Testis (tissue), 3 donors: ENCODE measurements around the gene FUT6. TPM values are rescaled to one million over a fixed set of nuclear protein-coding genes. Genes with fewer than 3 reads are reported as not detected.

Experiments
- DNase-seq: peaks from one replicate; pipeline ENCODE4 v3.0.0-alpha.2; 2019
- H3K27ac ChIP-seq, 2 donors: fragments of 200-600 bp; sonication (generic); one replicate each; pipeline ENCODE4 v1.5.1; 2019
- H3K27me3 ChIP-seq: fragments of 200-600 bp; sonication (generic); one replicate; pipeline ENCODE4 v1.5.1; 2019
- H3K36me3 ChIP-seq: fragments of 200-600 bp; sonication (generic); one replicate; pipeline ENCODE4 v1.5.1; 2017; ENCODE audit warnings: low read depth; ENCODE audit errors: missing control alignments
- H3K4me1 ChIP-seq: fragments of 200-600 bp; sonication (generic); one replicate; pipeline ENCODE4 v1.5.1; 2019
- H3K4me3 ChIP-seq, 2 donors: fragments of 200-600 bp; sonication (generic); one replicate each; pipeline ENCODE4 v1.5.1; 2017 to 2019
- H3K9me3 ChIP-seq: fragments of 200-600 bp; sonication (generic); one replicate; pipeline ENCODE4 v1.5.1; 2017
- CTCF ChIP-seq, 3 experiments: fragments of 450-650 bp in 2 of 3; fragments of 200-600 bp in 1 of 3; sonication (generic) in 1 of 3; IDR thresholded peaks; one replicate each; pipeline ENCODE4 v1.5.1; 2016 to 2019; ENCODE audit warnings: antibody characterized with exemption in 3 of 3, mild to moderate bottlenecking in 2 of 3, moderate library complexity in 1 of 3
- POLR2A ChIP-seq: fragments of 450-650 bp; IDR thresholded peaks from one replicate; pipeline ENCODE4 v1.6.1; 2017; ENCODE audit warnings: antibody characterized with exemption, mild to moderate bottlenecking, moderate library complexity
- WGBS, 2 donors: methylation state at CpG; one replicate each; pipeline ENCODE4 v1.1.5; 2018; 5-methylcytosine and 5-hydroxymethylcytosine counted together
- intact Hi-C: fragments of 100-400 bp; cut with DNase I; formaldehyde crosslinking; loops from one replicate; pipeline ENCODE4 v1.15.1; 2023; ENCODE audit warnings: low total_unique reads
- polyA plus RNA-seq: library from polyadenylated mRNA; stranded (reverse); fragments of 350-450 nt; fragmentation: Illumina TruSeq; extraction: RNeasy Lipid Tissue Mini Kit (QIAGEN cat#74804); gene quantifications from one replicate; pipeline ENCODE4 v1.2.3, GENCODE V29; 2014; ENCODE audit warnings: low read depth, low replicate concordance; ENCODE audit not compliant: insufficient read depth
- total RNA-seq, 2 donors: library from RNA; depleted of rRNA; stranded (reverse); fragments of >200 nt; gene quantifications; one replicate each; pipeline ENCODE4 v1.2.3, GENCODE V29; 2016

The FUT6 gene
- total and polyA plus RNA-seq, 3 donors from 2014 or later, result 0.19 to 0.84 (median 0.39) TPM

GRCh38 chr19:5873617-5874199 lies 34.2 kb upstream of the FUT6 start:
- Histone ChIP-seq H3K27me3 (no peaks in the 10 kb centered on the region), H3K27ac (no peak overlapping the region), H3K9me3 (no peaks in the 10 kb centered on the region), H3K4me1 (no peaks in the 10 kb centered on the region), H3K4me3 (no peak overlapping the region), H3K36me3 (no peaks in the 10 kb centered on the region)
- intact Hi-C loops, result no loop called here
- no peak for TF ChIP-seq POLR2A
- TF ChIP-seq CTCF (IDR thresholded peaks at IDR 0.05), result no peak
- 90% methylated on average over 12 of the region's 12 CpGs for WGBS, 2 donors
- DNase-seq, result no peak

GRCh38 chr19:5870986-5871394 lies 31.5 kb upstream of the FUT6 start:
- no peak for TF ChIP-seq CTCF (IDR thresholded peaks at IDR 0.05)
- no peak for TF ChIP-seq POLR2A
- 86 to 87% methylated on average over 11 to 12 of the region's 12 CpGs for WGBS, 2 donors
- Histone ChIP-seq H3K4me1 (no peaks in the 10 kb centered on the region), H3K9me3 (no peaks in the 10 kb centered on the region), H3K27ac (no peak overlapping the region), H3K4me3 (no peak overlapping the region), H3K27me3 (no peaks in the 10 kb centered on the region), H3K36me3 (no peaks in the 10 kb centered on the region)
- intact Hi-C loops, result no loop called here
- DNase-seq, result no peak

- 80 to 86% methylated on average over 19 to 31 of the region's 31 CpGs for WGBS, 2 donors
- intact Hi-C loops, result no loop called here
- H3K4me3 ChIP-seq, result no peak overlapping the region
Observed at GRCh38 chr19:5867201-5868136, 28.0 kb upstream of the FUT6 start.

GRCh38 chr19:5865772-5866171 lies 26.3 kb upstream of the FUT6 start:
- WGBS, 2 donors, result 72% methylated on average over 11 of the region's 11 CpGs; no CpG with 5 or more reads in 1 of the 2 donors
- intact Hi-C loops, result no loop called here

More at GRCh38 chr19:5867201-5868136, 28.0 kb upstream of the FUT6 start:
- H3K9me3 ChIP-seq, result no peaks in the 10 kb centered on the region
- H3K36me3 ChIP-seq, result no peaks in the 10 kb centered on the region
- no peak for DNase-seq
- TF ChIP-seq POLR2A, result no peak
- no peak for TF ChIP-seq CTCF (IDR thresholded peaks at IDR 0.05)
- no peaks in the 10 kb centered on the region for H3K27me3 ChIP-seq
- H3K27ac ChIP-seq, result no peak overlapping the region
- H3K4me1 ChIP-seq, result no peaks in the 10 kb centered on the region

More at GRCh38 chr19:5865772-5866171, 26.3 kb upstream of the FUT6 start:
- TF ChIP-seq CTCF (IDR thresholded peaks at IDR 0.05) (no peak), POLR2A (no peak)
- no peak for DNase-seq
- Histone ChIP-seq H3K4me3 (no peak overlapping the region), H3K27me3 (no peaks in the 10 kb centered on the region), H3K27ac (no peak overlapping the region), H3K36me3 (no peaks in the 10 kb centered on the region), H3K9me3 (no peaks in the 10 kb centered on the region), H3K4me1 (no peaks in the 10 kb centered on the region)
